ENCODE data around the gene HOTAIR.

Gene HOTAIR

DNA sequence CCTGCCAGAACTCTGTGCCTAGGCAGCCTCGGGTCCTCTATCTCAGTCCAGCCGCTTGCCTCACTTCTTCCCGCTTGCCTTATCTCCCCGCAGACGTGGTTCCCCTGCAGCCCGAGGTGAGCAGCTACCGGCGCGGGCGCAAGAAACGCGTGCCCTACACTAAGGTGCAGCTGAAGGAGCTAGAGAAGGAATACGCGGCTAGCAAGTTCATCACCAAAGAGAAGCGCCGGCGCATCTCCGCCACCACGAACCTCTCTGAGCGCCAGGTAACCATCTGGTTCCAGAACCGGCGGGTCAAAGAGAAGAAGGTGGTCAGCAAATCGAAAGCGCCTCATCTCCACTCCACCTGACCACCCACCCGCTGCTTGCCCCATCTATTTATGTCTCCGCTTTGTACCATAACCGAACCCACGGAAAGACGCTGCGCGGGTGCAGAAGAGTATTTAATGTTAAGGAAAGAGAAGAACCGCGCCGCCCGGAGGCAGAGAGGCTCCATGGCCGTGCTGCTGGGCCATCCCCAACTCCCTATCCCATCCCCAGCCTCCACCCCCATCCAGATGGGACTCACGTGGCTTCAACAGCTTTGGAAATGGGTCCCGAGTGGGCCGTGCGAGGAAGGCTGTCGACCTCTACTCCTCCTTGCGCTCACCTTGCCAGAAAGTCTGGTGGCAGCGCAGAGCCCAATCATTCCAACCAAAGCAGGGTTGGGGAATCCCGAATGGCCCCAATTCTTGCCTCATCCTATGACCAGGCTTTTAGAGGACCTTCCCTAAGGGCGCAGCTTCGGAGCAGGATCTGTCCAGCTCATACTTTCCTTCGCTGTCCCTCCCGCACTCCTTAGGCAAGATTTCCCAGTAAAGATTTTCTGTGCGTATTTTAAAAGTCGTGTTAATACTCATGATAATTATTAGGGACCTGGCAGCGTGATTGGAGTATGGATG lies 29.6 kb downstream of the HOTAIR start:
- DNase-seq (ENCODE audit: low read depth): no peak

DNA sequence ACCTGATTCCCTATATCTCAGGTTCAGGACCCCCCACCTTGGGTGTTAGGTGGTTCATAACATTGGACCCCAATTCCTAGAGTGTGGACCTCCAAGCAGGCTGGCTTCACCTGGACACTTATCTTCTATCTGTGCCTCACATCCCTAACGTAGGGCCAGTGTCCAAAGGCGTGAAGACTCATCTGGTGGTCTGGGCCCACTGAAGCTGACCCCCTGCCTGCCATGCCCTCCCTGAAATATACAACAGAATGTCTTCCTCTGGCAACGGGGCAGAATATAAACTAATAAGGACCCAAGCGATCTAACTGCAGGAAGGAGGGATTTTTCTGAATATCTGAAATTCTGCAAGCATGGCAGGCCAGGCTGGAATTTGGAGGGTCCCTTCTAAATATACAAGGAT lies 30.5 kb downstream of the HOTAIR start:
- no peak for DNase-seq (ENCODE audit: low read depth)

DNA sequence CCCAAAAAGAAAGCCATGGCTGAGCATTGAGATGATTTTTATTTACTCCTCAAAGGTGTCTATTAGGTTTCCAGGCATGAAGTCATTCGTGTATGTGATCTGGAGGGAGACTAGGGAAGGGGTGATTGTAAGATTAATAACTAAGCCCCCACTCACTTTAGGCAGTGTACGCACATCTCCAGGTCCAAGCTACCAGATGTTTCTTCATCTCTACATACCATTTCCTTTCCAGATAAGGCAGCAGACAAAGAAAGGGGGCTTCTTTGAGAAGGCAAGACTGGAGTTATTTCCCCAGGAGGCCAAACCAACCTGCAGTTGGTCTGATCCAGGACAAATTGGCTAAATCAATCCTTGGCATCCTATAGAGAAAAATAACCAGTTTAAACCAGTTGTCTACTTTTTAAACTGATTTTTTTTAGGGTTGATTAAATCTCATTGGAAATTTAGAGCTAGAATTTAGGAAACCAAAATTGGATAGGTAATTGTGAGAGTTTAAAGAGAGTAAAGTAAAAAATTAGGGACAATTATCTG lies 32.2 kb downstream of the HOTAIR start:
- DNase-seq (ENCODE audit: low read depth): no peak

DNA sequence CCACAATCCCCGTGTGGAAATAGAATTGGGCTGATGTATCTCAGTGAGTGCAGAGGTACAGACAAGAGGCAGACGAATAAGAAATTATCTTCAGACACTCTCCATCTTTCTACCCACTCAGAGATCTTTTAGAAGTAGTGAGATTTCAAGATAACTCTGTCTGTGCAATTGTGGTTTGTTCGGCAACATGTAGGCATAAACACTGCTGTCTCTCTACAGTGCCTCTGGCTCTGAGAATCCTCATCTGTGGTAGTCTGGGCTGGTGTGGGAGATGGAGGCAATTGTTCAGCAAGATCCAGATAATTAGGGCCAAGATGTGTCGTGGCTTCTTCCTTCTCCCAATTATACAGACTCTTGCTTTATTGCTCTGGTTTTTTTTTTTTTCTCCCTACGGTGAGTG lies 33.0 kb downstream of the HOTAIR start:
- no peak for DNase-seq (ENCODE audit: low read depth)

DNA sequence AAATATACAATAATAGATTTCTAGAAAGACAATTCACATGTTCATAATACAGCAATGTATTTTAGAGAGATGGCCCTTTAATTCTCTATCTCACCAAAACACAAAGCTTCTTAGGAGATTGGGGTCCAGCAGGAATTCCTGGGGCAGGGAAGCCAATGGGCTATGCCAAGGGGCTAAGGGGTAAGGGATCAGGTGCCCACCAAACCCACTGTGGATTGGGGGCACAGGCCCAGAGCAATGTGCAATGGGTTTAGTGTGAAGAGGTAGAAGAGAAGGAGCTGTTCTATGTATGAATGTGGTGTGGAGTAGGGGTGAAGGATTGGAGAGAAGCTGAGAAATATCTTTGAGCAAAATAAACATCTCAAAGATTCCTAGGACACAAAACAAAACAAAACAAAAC lies 33.6 kb downstream of the HOTAIR start:
- DNase-seq (ENCODE audit: low read depth): no peak

DNA sequence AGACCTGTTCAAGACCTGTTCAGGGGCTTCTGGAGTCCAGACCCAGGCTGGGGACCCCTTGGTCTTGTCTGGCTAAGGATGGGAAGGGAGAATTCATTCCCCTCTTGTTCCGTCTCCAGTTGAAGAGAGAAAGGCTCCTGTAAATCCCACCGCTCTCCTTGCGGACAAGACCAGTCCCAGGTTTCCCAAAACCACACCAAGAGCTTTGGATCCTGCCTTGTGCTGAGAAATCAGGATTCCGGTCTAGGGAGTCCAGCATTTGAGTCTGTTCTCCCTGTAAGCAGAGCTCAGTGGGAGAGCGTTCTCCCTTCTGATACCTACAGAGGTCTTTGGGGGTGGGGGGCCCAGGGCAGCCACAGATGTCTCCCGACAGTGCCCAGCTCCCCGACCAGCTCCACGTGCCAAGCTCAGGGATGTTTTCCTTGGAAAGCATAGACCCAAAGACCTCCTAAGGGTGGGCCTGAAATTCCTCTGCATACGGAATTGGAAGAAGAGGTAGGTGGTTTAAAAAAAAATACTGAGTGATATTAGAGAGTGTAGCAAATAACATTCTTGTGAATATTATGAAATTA lies 34.2 kb downstream of the HOTAIR start:
- no peak for DNase-seq (ENCODE audit: low read depth)

DNA sequence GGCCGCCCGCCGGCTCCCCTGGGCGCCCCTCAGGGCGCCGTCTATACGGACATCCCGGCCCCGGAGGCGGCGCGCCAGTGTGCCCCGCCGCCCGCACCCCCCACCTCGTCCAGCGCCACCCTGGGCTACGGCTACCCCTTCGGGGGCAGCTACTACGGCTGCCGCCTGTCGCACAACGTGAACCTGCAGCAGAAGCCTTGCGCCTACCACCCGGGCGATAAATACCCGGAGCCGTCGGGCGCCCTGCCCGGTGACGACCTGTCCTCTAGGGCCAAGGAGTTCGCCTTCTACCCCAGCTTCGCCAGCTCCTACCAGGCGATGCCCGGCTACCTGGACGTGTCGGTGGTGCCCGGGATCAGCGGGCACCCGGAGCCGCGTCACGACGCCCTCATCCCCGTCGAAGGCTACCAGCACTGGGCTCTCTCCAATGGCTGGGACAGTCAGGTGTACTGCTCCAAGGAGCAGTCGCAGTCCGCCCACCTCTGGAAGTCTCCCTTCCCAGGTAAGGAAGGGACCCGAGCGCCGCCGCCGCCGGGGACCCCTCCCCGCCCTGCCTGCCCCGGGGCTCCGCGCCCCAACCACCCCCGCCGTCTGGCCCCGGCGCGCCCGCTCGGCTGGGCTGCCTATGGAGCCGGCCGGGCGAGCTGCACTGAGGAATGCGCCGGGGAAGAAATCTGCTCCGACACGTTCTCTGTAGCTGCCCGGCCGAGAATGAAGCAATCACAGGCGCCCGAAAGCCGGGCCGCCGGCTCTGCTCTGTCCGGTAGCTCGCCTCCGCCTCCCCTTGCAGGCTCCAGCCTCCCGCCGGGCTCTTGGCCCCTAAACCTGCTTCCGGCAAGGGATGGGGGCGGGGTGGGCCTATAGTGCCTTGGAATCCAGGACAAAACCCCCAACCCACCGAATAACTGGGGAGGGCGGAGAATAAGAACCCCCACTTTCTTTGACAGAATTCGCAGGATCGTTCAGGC lies 35.3 kb downstream of the HOTAIR start:
- peak; percentile 47 for DNase-seq (ENCODE audit: low read depth)

DNA sequence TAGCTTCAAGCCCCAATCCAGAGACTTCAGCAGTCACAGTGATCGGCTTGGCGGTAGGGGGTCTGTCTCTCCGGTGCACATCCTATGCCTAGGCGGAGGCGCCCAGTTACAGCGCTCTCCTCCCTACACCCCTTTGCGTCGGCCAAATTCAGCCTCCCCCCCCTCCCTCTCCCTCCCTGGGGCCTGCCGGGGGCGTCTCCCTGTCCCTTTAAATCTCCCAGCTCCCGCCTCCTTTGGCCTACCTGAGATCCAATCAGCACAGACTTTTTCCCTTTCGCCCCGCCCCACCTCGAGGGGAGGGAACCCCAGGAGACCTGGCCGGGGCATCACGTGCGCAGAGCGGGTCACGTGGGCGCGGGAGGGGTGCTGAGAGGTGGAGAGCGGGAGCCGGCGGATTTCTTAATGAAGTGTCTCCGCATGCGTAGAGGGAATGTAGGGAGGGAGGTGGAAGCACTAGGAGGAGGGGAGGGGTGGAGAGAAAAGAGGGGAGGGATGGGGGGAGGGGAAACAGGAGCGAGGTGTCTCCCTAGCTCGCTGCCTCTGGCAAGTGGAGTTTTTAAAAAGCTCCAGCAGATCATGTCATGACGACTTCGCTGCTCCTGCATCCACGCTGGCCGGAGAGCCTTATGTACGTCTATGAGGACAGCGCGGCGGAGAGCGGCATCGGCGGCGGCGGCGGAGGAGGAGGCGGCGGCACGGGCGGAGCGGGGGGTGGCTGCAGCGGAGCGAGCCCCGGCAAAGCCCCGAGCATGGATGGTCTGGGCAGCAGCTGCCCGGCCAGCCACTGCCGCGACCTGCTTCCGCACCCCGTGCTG lies 36.2 kb downstream of the HOTAIR start, which contains the start of gene HOXC13:
Gene HOXC13 (plus strand): TSS at position 506 of the 815 bp plus-strand sequence. CDS start 76 bp downstream, at position 582.
- DNase-seq (ENCODE audit: low read depth): no peak

DNA sequence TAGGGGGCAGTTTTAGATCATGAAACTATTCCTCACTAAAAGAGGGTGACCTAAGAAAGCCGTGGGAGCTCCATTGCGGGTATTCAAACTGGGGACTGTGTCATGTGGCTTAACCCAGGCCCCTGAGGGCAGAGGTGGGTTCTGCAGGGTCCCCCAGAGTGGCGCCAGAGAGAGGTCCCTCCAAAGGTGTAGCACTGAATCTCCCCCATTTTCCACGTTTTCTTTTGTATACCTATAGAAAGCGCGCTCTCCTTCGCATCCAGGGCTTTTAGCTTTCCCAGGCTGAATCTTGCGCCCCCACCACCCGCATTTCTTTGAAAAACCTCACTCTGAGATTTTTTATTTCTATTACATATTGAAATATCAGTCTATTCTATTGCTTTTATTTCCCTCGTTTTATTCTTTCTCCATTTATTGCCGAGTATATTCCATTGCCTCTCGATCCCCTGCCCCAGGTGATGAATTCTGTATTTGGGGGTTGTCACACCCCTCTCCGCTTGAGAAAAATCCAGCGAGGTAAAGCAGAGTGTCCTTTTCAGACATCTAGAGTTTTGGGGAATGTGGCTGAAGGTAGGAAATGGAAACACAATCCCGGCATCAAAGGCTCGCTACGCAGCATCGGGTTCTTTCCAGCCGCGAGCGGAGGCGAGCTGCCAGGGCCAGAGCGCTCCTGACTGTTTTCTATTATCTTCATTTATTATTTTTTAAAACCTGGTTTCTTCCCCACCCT lies 37.0 kb downstream of the HOTAIR start:
- DNase-seq (ENCODE audit: low read depth): no peak

DNA sequence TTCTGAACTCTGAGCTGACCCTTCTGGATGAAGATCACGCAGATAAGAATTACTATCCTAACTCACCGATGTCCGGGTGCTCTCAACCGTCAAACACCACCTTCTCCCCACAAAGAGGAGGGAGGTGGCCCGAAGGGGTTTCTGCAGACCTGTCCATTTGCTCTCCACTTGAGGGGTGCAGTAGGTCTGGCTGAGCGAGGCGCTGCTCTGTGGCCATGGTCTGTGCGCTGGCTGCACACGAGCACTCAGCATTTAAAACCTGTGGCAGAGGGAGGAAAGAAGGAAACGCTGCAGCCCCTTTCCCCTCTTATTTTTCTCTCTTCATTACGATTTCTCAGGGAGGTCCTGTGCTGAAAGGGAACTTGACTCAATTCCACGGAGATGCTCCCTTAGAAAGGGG lies 37.7 kb downstream of the HOTAIR start:
- DNase-seq (ENCODE audit: low read depth): no peak

DNA sequence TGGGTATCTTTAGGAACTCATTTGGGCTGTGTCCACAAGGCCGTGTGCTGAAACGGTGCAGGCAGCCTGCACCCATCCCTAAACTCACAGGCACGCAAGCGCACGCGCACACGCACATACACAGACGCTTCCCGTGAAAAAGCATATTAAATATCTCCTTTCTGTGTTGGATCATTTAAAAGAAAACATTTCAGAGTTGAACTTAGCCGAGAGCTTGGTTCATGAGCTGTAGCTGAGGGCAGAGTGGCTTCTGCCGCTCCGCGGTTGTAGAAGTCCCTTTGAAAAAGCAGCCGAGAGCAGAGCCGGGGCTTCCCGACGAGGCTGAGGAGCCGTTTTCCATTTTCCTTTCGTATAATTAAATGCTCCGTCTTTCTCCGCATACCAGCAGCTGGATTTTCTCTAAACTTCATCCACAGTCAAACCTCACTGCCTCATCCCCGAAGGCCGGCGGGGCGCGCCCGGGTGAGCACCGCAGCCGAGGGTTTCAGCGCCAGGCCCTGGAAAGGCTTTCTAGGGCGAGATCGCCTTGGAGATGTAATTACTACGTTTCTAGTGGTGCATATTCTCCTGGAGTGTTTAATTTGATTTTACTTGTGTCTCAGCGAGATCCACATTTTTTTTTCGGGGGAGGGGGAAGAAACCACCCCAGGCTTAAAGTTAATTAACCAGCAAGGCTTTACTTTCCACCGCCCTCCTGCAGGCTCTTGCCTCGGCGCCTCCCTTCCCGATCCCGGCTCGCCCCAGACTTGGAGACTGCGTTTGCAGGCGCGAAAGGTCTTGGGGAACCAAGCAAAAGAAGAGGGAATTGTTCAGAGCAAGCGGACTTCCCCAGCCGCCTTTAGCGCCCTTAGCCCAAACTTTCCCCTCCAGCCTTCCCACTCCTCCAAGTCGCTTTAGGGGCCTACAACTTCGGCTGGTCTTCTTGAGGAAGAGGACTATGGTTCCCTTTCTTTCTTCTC lies 39.1 kb downstream of the HOTAIR start:
- DNase-seq (ENCODE audit: low read depth): no peak

DNA sequence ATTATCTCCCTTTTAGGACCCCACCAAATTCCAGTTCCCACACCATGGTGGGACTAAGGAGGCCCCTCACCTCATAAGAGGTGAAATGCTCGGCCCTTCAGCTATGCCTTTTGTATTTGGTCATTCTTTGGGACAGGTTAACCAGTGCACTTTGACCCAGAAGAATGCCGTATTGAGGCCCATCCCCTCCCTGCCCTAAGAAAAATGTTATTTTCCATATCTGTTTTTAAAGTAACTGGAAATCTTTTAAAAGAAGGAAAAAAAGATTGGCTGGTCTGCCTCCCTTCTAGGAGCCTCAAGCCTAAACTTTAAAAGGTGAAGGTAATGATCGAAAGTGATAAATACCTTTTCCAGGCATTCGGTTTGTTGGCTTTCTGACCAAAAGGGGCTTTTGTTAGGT lies 41.8 kb downstream of the HOTAIR start:
- no peak for DNase-seq (ENCODE audit: low read depth)

DNA sequence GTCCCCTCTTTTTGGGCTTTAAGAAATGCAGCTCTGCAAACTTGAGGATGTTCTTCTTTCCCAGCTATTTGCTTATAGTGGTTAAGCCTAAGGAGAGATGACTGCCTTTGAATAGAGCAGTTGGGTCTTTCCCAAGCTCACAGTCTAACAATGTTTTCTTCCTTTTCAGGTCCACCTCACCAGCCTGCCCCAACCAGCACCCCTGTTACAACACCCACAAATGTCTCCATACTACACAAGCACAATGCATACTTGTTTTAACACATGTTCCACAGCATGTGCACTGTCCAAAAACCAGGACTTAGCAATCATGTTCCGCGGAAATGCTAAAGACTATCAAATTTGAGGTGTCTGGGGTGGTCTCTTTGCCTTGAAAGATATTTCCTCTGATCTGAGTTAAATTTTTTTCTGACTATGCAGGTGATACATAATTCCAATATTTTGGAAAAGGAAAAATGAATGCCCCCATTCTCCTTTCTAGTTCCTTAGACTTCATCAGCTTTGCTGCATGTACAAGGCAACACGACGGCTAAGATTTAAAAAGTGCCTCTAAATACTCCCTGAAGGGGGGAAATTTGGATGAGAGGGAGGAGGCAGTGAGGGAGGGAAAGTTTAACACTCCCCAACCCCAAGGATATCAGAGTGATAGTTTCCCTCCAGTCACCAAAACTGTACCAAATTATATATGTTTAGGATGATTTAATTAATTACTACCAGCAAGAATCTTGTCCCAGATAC lies 42.7 kb downstream of the HOTAIR start:
- no peak for DNase-seq (ENCODE audit: low read depth)

DNA sequence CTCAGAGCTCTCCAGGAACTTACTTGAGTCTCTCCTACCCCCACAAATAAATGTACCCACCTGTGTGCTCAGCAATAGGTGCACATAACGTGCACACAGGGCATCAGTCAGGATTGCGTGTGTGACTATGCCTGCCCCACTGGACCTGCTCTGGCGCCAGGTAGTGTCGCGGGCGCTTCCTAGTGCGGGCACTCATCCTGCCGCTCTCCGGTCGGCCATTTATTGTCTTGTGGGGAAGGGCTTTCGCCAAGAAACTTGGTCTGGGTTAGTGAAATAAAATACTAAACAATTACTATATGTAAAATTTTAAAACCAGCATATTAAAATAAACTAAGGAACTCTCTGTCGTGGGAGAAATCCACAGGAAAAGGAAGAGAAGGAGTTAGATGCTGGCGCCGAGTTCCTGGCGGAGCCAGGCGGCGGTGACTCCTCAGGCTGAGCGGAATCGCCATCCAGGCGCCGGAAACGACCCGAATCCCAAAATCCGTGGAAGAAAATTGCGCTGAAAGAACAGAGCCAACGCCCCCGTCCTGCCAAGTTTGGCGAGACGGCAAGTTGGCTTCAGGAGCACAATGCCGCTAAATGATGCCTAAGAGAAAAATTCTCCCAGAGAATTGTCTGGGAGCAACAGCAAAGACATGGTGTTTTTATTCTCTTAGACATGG lies 44.0 kb downstream of the HOTAIR start:
- no peak for DNase-seq (ENCODE audit: low read depth)

DNA sequence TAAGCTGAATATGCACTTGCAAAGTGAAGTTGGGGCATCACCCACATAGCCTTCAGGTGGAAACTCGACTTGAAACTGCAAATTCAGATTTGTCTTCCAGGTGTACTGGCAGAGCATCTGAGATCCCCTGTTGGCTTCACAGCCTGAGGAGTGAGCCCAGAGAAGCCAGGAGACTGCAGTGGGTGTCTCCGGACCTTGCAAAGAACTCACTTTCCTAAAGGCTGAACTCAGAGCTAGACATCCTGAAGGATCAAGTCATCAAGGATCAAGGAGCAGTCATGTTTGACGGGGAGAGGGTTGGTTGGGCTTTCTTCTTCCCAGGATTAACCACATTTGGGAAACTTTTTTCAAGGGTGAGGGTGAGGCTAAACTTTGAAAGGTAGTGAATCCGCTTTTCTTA lies 45.2 kb downstream of the HOTAIR start:
- no peak for DNase-seq (ENCODE audit: low read depth)

DNA sequence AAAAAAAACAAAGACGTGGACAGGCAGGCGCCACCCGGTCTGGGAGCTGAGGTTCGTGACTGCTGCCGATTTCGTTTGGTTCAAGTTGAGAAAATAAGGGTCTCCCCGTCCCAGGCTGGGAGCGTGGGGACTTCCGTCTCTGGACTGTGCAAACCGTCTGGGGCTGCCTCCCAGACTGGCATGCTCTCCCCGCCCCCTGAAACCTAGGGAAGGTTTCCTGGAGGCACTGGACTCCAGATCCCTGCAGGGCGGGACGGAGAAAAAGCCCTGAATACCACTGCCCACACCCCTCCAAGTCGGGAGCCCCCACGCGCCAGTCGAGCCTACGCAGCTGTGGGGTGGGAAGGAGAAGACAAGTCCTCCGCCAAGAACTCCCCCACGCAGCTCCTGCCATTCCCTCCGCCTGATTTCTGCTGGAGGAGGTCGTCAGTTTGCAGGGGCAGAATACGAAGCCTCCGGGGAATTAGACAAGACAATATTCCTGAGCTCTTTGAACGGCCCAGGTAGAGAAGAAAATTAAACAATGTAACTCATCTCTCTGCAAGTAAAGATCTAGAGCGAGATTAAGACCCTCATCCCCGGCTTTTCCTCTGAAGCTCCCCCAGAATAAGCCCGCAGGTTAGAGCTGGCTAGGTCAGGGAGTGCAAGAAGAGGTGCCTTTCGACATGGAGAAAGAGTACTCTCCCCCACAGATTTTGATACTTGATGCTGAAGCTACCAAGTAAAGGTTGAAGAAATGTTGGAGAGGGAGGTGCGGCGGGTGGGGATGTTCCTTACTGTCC lies 46.5 kb downstream of the HOTAIR start:
- DNase-seq (ENCODE audit: low read depth): no peak

Measured in iris pigment epithelial cell (primary cell).